ENCODE measurements around the gene KRT13.
"Not testable (repeated sequence)": the region's sequence is repeated elsewhere in the genome, so short reads cannot be mapped to it uniquely, and the experiment has no call there.

KRT13 gene

GRCh38 chr17:41545829-41546410 lies 40.5 kb upstream of the KRT13 start:
- Histone ChIP-seq H3K9me3 (replicated peaks; ENCODE audit: low read length) (no peaks in the 10 kb centered on the region), H3K36me3 (ENCODE audit: insufficient read depth, low read length) (no peaks in the 10 kb centered on the region), H3K4me3 (ENCODE audit: low read length) (no peak overlapping the region)

GRCh38 chr17:41544935-41545334 lies 39.5 kb upstream of the KRT13 start:
- H3K4me2 ChIP-seq (ENCODE audit: low read length), result no peak overlapping the region
- H3K4me3 ChIP-seq (ENCODE audit: low read length), result no peak overlapping the region
- H3K36me3 ChIP-seq (ENCODE audit: insufficient read depth, low read length), result no peaks in the 10 kb centered on the region
- no peak overlapping the region for H3K9ac ChIP-seq (ENCODE audit: low read depth, low read length)
- H3K27me3 ChIP-seq (ENCODE audit: control insufficient read depth, insufficient read depth, low read length), result no peaks in the 10 kb centered on the region
- H3K4me1 ChIP-seq (ENCODE audit: control insufficient read depth, insufficient read depth, low read length), result peaks cover 26% of the 10 kb centered on the region
- no peaks in the 10 kb centered on the region for H3K9me3 ChIP-seq (replicated peaks; ENCODE audit: low read length)

More at GRCh38 chr17:41545829-41546410, 40.5 kb upstream of the KRT13 start:
- H3K27me3 ChIP-seq (ENCODE audit: control insufficient read depth, insufficient read depth, low read length), result no peaks in the 10 kb centered on the region
- no peak overlapping the region for H3K9ac ChIP-seq (ENCODE audit: low read depth, low read length)
- H3K4me1 ChIP-seq (ENCODE audit: control insufficient read depth, insufficient read depth, low read length), result peaks cover 26% of the 10 kb centered on the region
- no peak overlapping the region for H3K4me2 ChIP-seq (ENCODE audit: low read length)

- no peak overlapping the region for H3K4me2 ChIP-seq (ENCODE audit: low read length)
- H3K4me1 ChIP-seq (ENCODE audit: control insufficient read depth, insufficient read depth, low read length), result peaks cover 23% of the 10 kb centered on the region
- H3K4me3 ChIP-seq (ENCODE audit: low read length), result no peak overlapping the region
- H3K27me3 ChIP-seq (ENCODE audit: control insufficient read depth, insufficient read depth, low read length), result no peaks in the 10 kb centered on the region
- H3K9me3 ChIP-seq (replicated peaks; ENCODE audit: low read length), result no peaks in the 10 kb centered on the region
- no peak overlapping the region for H3K9ac ChIP-seq (ENCODE audit: low read depth, low read length)
- H3K36me3 ChIP-seq (ENCODE audit: insufficient read depth, low read length), result no peaks in the 10 kb centered on the region
These were observed 39.1 kb upstream of the KRT13 start for GRCh38 chr17:41544491-41544892.

- not testable (repeated sequence) for H3K9me3 ChIP-seq (replicated peaks; ENCODE audit: low read length)
- H3K4me1 ChIP-seq (ENCODE audit: control insufficient read depth, insufficient read depth, low read length), result peaks cover 14% of the 10 kb centered on the region
These were observed 37.4 kb upstream of the KRT13 start for GRCh38 chr17:41542786-41543185.

GRCh38 chr17:41542357-41542756 lies 36.9 kb upstream of the KRT13 start:
- Histone ChIP-seq H3K9me3 (replicated peaks; ENCODE audit: low read length) (no peaks in the 10 kb centered on the region), H3K27me3 (ENCODE audit: control insufficient read depth, insufficient read depth, low read length) (no peaks in the 10 kb centered on the region), H3K4me1 (ENCODE audit: control insufficient read depth, insufficient read depth, low read length) (peaks cover 10% of the 10 kb centered on the region), H3K9ac (ENCODE audit: low read depth, low read length) (no peak overlapping the region), H3K4me3 (ENCODE audit: low read length) (no peak overlapping the region), H3K36me3 (ENCODE audit: insufficient read depth, low read length) (no peaks in the 10 kb centered on the region), H3K4me2 (ENCODE audit: low read length) (no peak overlapping the region)

More at GRCh38 chr17:41542786-41543185, 37.4 kb upstream of the KRT13 start:
- not testable (repeated sequence) for H3K9ac ChIP-seq (ENCODE audit: low read depth, low read length); H3K4me2 ChIP-seq (ENCODE audit: low read length); H3K4me3 ChIP-seq (ENCODE audit: low read length); H3K36me3 ChIP-seq (ENCODE audit: insufficient read depth, low read length); H3K27me3 ChIP-seq (ENCODE audit: control insufficient read depth, insufficient read depth, low read length)

- Histone ChIP-seq H3K4me1 (ENCODE audit: control insufficient read depth, insufficient read depth, low read length) (peaks cover 6% of the 10 kb centered on the region), H3K36me3 (ENCODE audit: insufficient read depth, low read length) (no peaks in the 10 kb centered on the region), H3K4me2 (ENCODE audit: low read length) (no peak overlapping the region), H3K27me3 (ENCODE audit: control insufficient read depth, insufficient read depth, low read length) (peaks cover 3% of the 10 kb centered on the region), H3K4me3 (ENCODE audit: low read length) (no peak overlapping the region), H3K9ac (ENCODE audit: low read depth, low read length) (no peak overlapping the region), H3K9me3 (replicated peaks; ENCODE audit: low read length) (no peaks in the 10 kb centered on the region)
These were observed 35.7 kb upstream of the KRT13 start for GRCh38 chr17:41540921-41541625.

- no peak overlapping the region for H3K4me2 ChIP-seq (ENCODE audit: low read length)
- H3K27me3 ChIP-seq (ENCODE audit: control insufficient read depth, insufficient read depth, low read length), result peaks cover 12% of the 10 kb centered on the region
- peaks cover 6% of the 10 kb centered on the region for H3K4me1 ChIP-seq (ENCODE audit: control insufficient read depth, insufficient read depth, low read length)
- H3K4me3 ChIP-seq (ENCODE audit: low read length), result no peak overlapping the region
- no peak overlapping the region for H3K9ac ChIP-seq (ENCODE audit: low read depth, low read length)
- H3K9me3 ChIP-seq (replicated peaks; ENCODE audit: low read length), result no peaks in the 10 kb centered on the region
- no peaks in the 10 kb centered on the region for H3K36me3 ChIP-seq (ENCODE audit: insufficient read depth, low read length)
These were observed 34.7 kb upstream of the KRT13 start for GRCh38 chr17:41539979-41540701.

- H3K4me1 ChIP-seq (ENCODE audit: control insufficient read depth, insufficient read depth, low read length), result peaks cover 6% of the 10 kb centered on the region
- H3K4me3 ChIP-seq (ENCODE audit: low read length), result no peak overlapping the region
- peaks cover 16% of the 10 kb centered on the region for H3K27me3 ChIP-seq (ENCODE audit: control insufficient read depth, insufficient read depth, low read length)
- H3K9ac ChIP-seq (ENCODE audit: low read depth, low read length), result no peak overlapping the region
- no peaks in the 10 kb centered on the region for H3K36me3 ChIP-seq (ENCODE audit: insufficient read depth, low read length)
- no peak overlapping the region for H3K4me2 ChIP-seq (ENCODE audit: low read length)
- H3K9me3 ChIP-seq (replicated peaks; ENCODE audit: low read length), result no peaks in the 10 kb centered on the region
These were observed 33.7 kb upstream of the KRT13 start for GRCh38 chr17:41539071-41539492.

- no peak overlapping the region for H3K9ac ChIP-seq (ENCODE audit: low read depth, low read length)
- no peaks in the 10 kb centered on the region for H3K9me3 ChIP-seq (replicated peaks; ENCODE audit: low read length)
These were observed 33.2 kb upstream of the KRT13 start for GRCh38 chr17:41538565-41538991.

GRCh38 chr17:41537990-41538389 lies 32.6 kb upstream of the KRT13 start:
- H3K9ac ChIP-seq (ENCODE audit: low read depth, low read length), result no peak overlapping the region
- H3K4me1 ChIP-seq (ENCODE audit: control insufficient read depth, insufficient read depth, low read length), result peaks cover 6% of the 10 kb centered on the region
- no peaks in the 10 kb centered on the region for H3K36me3 ChIP-seq (ENCODE audit: insufficient read depth, low read length)
- H3K27me3 ChIP-seq (ENCODE audit: control insufficient read depth, insufficient read depth, low read length), result peaks cover 16% of the 10 kb centered on the region
- H3K4me3 ChIP-seq (ENCODE audit: low read length), result no peak overlapping the region
- no peak overlapping the region for H3K4me2 ChIP-seq (ENCODE audit: low read length)
- H3K9me3 ChIP-seq (replicated peaks; ENCODE audit: low read length), result no peaks in the 10 kb centered on the region

More at GRCh38 chr17:41538565-41538991, 33.2 kb upstream of the KRT13 start:
- H3K4me3 ChIP-seq (ENCODE audit: low read length), result no peak overlapping the region
- H3K27me3 ChIP-seq (ENCODE audit: control insufficient read depth, insufficient read depth, low read length), result peaks cover 16% of the 10 kb centered on the region
- H3K4me2 ChIP-seq (ENCODE audit: low read length), result no peak overlapping the region
- peaks cover 6% of the 10 kb centered on the region for H3K4me1 ChIP-seq (ENCODE audit: control insufficient read depth, insufficient read depth, low read length)
- H3K36me3 ChIP-seq (ENCODE audit: insufficient read depth, low read length), result no peaks in the 10 kb centered on the region

- H3K4me1 ChIP-seq (ENCODE audit: control insufficient read depth, insufficient read depth, low read length), result peaks cover 6% of the 10 kb centered on the region
These were observed 32.2 kb upstream of the KRT13 start for GRCh38 chr17:41537614-41537954.

More at GRCh38 chr17:41537614-41537954, 32.2 kb upstream of the KRT13 start:
- Histone ChIP-seq H3K36me3 (ENCODE audit: insufficient read depth, low read length) (no peaks in the 10 kb centered on the region), H3K9ac (ENCODE audit: low read depth, low read length) (no peak overlapping the region), H3K4me3 (ENCODE audit: low read length) (no peak overlapping the region), H3K4me2 (ENCODE audit: low read length) (no peak overlapping the region), H3K27me3 (ENCODE audit: control insufficient read depth, insufficient read depth, low read length) (peaks cover 16% of the 10 kb centered on the region), H3K9me3 (replicated peaks; ENCODE audit: low read length) (no peaks in the 10 kb centered on the region)
